HG03045 (cell line): Measurements from ENCODE around the gene TRIM38.
"Not testable (repeated sequence)": the region's sequence is repeated elsewhere in the genome, so short reads cannot be mapped to it uniquely, and the experiment has no call there.

Source experiments
- ATAC-seq: cut with Tn5 transposase; IDR thresholded peaks from one replicate; pipeline ENCODE4 v1.9.1; 2021; ENCODE audit warnings: mild to moderate bottlenecking, moderate library complexity; ENCODE audit not compliant: unreplicated experiment

The TRIM38 gene

DNA sequence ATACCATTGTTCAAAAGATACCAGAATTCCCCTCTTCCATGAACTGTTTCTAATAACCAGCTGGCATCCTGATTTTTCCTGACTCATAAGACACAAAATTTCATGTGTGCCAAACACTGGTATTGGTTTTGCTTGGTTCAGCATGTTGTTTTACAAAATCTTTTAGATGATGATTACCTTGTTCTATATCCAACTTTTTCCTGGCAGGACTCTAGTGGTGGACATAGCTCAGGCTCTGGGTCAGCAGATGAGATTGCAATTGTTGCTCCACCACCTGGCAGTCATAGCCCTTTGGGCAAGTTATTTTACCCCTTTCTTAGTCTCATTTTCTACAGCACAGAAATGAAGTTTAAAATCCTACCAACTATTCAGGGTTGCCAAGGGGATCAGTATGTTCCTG lies 6.2 kb downstream of the TRIM38 start:
- ATAC-seq = no peak

DNA sequence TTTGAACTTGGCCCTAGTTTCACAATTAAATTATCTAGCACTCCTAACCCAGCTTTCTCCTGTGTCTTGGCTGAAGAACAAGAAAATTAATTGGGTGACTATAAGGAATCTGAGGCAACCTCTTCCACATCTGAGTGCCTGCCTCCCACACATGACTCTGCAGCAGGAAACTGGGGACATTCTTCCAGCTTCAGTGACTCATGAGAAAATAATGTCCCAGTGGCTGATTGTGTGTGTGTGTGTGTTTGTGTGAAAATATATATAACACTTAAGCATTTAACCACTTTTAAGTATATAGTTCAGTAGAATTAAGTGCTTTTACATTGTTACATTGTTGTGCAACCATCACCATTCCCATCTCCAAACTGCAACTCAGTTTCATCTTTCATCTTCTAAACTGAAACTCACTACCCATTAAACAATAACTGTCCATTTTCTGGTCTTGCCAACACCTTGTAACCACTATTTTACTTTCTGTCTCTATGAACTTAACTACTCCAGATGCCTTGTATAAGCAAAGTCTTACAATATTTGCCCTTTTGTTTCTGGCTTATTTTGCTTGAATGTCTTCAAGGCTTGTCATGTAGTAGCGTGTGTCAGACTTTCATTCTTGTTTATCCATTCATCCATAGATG lies 8.7 kb downstream of the TRIM38 start:
- ATAC-seq = no peak

DNA sequence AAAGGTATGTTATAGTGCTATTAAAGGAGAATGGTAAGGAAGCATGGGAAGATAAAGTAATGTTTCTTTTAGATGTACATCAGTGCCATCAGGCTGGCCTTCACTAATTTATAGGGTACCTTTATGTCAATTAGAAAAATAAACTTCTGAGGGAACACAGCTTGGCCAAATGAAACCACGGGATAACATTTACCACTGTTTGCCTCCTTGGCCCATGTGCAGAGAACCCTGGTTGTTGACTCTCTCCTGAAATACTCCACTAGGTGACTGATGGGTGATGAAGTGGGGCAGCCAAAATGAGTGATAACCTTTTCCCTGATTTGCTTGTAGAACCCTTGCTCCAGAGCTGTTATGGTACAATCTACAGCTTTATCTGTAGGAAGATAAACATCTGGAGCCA lies 9.5 kb downstream of the TRIM38 start:
- ATAC-seq = no peak

DNA sequence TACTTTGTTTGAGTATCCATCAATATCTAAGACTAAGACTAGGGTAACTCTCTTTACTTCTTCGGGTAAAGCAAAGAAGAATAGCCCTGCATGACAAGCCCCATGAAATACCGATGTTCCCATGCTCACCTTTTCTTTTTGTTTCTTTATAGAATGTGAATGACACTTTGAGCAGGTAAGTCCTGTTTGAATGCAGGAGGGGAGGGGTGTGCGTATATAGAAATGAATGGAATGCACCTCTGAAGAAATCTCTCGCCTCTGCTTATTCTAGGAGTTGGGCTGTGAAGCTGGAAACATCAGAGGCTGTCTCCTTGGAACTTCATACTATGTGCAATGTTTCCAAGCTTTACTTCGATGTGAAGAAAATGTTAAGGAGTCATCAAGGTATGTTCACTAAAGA lies 10.3 kb downstream of the TRIM38 start:
- ATAC-seq = no peak

DNA sequence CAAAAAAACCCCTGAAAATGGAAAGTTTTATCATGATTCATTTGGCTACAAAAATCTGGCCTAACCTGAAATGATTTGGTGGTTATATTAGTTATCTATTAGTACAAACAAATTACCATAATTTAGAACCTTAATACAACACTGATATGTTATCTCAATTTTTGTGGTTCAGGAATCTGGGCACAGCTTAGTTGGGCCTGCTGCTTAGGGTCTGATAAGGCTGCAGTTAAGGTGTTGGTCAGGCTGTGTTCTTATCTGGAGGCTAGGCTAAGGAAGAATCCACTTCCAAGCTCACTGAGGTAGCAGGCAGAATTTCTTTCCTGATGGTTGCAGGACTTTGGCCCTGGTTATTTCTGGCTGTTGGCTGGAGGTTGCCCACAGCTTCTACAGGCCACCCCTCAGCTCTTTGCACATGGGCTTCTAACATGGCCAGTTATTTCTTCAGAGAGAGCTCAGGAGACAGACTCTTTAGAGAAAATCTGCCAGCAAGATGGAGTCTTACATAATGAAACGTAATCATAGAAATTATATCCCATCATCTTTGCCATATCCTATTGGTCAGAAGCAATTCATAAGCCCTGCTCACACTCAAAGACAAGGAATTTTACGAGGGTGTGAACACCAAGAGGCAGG lies 11.4 kb downstream of the TRIM38 start:
- ATAC-seq = no peak

DNA sequence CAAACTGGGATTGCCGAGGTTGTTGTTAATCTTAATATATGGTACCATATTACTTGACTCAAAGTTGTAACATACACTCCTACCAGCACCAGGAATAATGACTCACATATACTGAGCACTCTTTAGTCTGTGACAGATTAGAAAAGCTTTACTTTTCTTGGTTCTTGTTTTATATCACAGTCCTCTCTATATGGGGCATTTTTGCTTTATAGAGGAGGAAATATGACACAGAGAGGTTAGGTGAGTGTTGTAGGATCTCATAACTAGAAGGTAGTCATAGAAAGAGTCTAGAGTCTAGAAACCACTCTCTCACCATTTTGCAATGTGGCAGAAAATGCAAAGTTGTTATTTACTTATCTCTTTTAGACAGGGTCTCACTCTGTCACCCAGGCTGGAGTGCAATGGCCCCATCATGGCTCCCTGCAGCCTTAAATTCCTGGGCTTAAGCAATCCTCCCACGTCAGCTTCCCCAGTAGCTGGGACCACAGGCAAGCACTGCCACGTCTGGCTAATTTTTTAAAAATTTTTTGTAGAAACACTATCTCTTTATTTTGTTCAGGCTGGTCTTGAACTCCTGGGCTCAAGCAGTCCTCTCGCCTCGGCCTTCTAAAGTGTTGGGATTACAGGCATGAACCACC lies 13.4 kb downstream of the TRIM38 start:
- ATAC-seq = no peak

DNA sequence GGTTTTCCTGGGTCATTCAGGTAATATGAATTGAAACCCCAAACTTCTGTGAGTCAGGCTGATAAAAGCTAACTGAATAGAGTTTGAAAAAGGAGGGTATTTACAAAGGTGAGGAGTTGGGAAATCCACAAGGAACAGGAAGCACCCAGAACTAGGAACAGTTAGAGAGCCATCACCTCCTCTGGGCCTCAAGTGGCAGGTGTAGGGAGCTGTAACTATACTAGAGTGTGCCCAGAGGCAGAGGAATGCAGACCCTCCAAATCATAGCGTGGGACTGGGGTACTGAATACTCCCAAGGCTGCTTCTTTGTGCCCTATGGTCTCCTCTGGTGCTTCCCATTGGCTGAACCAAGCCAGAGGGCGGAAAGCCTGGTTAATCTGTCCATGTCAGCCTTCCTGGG lies 18.3 kb downstream of the TRIM38 start:
- no peak for ATAC-seq

DNA sequence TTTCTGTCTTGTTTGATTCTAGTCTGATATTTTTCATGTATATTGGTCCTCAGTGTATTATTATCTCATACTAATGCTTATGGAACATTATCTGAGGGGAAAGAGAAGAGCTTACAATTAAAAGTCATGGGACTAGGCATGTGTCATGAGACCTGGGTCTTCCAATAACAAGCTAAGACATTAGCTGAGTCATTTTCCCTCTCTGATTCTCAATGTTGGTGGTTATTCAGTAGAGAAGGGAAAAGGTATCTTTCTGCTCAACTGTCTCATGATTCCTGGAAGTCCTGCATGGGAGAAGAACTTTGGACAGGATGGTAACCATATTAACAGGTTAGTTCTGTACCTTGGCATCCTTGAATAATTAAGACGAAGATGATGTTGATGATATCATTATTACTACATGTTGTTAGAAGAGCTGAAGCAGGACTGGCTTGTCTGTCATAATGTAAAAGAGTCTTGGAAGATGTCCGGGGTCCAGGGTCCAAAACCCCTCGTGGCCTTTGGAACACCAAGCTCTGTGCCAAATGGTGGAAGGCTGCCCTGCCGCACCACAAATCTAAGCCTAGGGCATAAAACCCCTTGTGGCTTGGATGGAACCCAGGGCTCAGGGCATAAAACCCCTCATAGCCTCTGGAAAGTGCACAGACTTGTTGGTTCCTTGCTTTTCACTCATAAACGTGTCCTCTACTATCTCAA lies 19.1 kb downstream of the TRIM38 start:
- no peak for ATAC-seq

DNA sequence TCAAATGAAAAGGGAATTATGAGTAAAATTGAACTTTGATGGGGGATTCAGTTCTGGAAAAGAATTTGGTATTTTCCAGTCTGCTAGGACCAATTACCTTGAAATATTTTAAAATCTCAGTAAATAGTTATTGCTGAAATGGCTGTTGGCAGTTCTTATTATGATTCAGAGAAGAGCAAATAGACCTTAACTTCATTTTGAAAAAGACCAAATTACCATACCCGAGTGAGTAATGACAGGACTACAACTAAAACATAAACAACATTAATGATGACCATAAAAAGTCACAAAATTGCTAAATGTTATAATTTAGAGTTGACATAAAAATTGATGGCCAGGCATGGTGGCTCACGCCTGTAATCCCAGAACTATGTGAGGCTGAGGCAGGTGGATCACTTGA lies 21.7 kb downstream of the TRIM38 start:
- ATAC-seq = no peak

DNA sequence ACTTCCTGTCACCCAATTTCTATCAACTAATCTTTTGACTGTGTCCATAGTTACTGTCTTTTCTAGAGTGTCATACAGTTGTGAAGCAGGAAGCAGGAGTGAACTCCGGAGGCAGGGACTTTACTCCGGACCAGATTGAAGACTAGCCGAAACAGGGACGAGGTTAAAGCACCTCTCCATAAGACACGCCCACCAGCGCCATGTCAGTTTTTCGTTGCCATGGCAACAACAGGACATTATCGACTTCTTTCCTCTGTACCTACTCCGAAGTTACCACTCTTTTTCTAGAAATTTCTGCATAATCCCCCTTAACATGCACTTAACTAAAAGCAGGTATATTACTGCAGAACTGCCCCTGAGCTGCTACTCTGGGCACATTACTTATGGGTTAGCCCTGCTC lies 25.2 kb downstream of the TRIM38 start:
- ATAC-seq = no peak

DNA sequence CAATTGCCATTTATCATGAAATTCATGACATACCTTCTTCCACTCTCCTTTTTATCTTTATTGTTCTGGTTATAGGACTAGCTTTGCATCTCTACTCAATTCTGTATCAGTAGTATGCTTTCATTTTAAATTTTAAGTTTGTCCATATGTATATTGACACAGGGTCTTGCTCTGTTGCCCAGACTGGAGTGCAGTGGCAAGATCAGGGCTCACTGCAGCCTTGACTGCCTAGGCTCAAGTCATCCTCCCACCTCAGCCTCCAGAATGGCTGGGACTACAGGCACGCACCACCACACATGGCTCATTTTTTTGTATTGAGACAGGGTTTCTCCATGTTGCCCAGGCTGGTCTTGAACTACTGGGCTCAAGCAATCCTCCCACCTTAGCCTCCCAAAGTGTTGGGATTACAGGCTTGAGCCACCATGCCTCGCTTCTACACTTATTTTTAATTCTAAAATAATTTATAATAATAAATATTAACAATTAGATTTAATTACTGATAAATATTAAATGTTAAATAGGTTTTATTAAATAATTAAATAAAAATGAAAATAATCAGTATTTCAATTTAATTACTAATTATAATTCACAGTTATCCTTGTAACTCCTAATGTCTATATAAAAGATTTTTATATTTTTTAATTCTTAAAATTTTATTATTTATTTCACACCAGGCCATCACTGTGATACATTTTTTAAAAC lies 27.7 kb downstream of the TRIM38 start:
- ATAC-seq = no peak

DNA sequence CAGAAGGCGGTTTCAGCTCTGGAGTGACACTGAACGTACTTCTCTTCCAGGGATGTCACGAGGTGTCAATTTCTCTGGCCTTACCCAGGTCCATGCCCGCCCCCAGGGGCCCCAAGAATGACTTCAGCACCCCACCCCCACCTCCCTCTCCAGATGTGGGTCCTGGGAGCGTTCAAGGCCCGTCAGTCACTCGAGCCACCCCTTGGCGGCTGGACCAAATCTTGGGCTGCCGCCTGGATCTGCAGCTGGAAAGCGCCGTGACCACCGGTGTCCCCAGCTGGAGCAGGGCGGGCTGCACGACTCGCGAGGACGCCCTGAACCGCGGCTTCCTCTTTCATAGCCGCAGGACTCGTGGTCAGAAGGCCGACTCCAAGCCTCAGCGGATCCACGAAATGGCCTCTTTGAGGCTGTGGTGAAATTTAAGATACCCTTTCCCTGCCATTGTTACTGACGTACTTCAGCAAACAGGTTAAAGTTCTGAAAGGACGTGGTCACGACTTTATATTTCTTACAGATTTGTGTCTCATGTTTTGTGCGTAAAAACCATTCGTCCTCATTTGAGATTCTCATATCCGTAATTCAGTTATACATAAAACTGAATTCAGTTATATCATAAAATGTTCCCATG lies 29.3 kb downstream of the TRIM38 start:
- peak; percentile 46 for ATAC-seq

DNA sequence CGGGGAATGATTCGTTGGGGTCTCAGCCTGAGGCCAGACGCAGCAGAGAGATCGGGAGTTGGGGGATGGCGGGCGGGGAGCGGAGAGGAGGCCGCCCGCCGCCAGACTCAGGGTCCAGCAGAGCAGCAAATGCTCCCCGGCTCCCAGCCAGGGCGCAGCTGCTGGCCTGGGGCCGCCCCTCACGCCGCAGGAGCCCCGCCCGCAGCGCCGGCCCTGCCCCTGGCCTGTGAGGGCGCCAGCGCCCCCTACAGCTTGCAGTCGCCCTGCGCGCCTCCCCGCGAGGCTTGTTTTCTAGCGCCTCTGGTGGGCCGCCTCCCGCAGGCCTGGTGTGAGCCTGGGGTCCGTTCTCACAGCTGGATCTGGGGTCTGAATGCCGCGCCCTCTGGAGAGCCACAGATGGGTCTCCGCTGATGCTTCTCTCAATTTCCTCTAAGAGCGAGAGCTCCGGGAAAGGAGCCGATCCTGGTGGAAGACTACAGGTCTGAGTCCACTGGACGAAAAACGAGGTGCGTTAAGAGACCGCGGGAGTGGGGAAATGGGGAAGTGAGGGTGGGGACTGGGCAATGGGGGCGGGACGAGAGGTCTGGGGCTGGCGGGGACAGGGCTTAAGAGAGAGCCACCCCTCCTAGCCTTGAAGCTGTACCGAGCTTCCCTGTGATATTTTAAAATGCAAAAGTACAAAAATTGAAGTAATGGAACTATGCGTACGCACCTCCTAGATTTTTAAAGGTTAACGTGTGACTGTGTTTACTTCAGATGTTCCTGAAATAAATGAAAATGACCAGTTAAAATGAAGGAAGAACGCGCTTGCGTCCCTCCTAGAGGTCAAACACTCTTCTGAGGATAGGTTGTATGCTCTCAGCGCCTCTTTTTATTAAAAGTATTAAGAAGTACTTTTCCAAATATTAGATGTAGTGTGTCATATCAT lies 30.1 kb downstream of the TRIM38 start:
- peak; percentile 93 for ATAC-seq

DNA sequence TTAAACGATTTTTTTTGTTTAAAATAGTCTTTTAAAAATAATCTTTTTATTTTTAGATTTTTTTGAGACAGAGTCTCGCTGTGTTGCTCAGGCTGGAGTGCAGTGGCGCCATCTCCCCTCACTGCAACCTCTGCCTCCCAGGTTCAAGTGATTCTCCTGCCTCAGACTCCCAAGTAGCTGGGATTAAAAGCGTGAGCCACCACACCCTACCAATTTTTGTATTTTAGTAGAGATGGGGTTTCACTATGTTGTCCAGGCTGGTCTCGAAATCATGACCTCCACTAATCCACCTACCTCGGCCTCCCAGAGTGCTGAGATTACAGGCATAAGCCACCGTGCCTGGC lies 30.7 kb downstream of the TRIM38 start:
- ATAC-seq = not testable (repeated sequence)

DNA sequence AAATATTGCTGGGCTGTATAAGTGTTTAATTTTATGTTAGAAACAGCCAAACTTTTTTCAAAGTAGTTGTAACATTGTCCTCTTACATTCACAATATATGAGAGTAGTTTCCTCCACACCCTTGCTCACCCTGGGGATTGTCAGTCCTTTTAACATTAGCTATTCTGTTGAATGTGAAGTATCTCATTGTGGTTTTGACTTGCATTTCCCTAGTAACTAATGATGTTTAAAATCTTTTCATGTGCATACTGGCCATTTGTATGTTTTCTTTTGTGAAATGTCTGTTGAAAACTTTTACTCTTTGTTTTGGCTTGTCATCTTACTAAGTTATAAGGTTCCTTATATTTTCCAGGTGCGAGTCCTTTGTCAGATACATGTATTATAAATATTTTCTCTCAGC lies 32.9 kb downstream of the TRIM38 start:
- ATAC-seq = no peak

DNA sequence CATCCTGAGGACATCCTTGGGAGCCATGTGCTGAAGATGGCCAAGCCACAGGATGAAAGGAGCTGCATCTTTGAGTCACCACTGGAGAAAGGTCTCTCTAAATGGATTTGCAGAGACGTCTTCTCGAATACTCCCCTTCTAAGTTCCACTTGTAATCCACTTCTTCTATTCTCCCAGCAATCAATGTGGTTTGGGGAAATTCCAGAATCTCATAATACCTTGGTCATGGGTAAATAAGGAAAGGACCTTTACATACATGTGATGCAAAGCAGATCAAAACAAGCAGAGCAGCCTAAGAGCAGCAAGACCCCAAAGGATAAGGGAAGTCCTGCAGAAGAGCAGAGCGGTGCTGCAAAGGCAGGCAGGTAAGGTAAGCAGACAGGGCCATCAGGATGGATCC lies 35.3 kb downstream of the TRIM38 start:
- no peak for ATAC-seq

DNA sequence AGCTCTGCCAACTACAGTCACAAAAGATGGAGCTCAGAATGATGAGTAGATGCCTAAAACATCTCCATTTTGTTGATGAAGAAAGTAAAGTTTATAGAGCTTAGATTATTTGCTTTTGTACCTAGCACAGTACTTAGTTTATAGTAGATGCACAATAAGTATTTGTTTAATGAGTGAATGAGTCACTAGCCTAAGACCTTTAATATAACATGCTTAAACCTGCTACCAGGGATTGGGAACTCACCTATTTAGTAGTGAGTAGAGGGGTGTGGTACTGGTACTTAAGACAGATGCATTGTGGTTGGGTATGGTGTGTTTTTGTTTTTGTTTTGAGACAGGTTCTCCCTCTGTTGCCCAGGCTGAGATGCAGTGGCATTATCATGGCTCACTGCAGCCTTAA lies 35.8 kb downstream of the TRIM38 start:
- ATAC-seq = no peak

DNA sequence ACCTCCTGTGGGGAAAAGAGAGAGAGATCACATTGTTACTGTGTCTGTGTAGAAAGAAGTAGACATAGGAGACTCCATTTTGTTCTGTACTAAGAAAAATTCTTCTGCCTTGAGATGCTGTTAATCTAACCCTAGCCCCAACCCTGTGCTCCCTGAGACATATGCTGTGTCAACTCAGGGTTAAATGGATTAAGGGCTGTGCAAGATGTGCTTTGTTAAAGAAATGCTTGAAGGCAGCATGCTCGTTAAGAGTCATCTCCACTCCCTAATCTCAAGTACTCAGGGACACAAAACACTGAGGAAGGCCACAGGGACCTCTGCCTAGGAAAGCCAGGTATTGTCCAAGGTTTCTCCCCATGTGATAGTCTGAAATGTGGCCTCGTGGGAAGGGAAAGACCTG lies 36.6 kb downstream of the TRIM38 start:
- ATAC-seq = not testable (repeated sequence)

DNA sequence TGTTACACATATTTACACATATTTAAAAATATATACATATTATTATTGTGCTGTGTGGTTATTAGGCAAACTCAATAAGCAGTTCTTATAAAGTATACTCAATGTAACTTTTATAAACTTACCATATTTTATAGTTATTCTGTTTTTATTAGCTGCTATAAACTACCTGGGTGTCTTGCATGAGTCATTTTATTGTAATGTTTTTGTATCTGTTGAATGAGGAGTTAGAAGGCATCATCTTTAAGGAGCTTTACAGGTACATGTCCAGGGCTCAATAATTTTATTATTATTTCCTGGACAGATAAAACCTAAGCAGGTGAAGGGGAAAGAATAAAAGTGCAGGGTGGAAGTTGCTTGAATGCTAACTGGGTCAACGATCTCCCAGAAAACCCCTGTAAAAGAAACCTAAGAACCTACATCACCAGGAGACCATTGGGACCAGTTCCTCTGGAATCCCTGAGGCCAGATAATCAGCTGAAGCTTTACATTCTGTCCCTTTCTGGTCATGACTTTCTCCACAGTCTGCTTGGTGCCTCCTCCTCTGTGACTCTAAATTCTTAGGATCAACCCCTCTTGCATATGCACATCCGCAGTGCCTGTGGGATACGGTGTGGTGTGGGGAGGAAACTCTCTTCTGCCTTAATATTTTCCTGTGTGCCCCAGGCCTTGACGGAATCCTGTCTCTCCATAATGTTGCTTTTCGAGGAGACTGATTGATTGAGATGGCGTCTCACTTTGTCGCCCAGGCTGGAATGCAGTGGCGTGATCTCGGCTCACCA lies 38.0 kb downstream of the TRIM38 start:
- no peak for ATAC-seq
